Measurements from ENCODE around the gene SAMD14.
"Not testable (repeated sequence)": the region's sequence is repeated elsewhere in the genome, so short reads cannot be mapped to it uniquely, and the experiment has no call there.

Gene SAMD14

DNA sequence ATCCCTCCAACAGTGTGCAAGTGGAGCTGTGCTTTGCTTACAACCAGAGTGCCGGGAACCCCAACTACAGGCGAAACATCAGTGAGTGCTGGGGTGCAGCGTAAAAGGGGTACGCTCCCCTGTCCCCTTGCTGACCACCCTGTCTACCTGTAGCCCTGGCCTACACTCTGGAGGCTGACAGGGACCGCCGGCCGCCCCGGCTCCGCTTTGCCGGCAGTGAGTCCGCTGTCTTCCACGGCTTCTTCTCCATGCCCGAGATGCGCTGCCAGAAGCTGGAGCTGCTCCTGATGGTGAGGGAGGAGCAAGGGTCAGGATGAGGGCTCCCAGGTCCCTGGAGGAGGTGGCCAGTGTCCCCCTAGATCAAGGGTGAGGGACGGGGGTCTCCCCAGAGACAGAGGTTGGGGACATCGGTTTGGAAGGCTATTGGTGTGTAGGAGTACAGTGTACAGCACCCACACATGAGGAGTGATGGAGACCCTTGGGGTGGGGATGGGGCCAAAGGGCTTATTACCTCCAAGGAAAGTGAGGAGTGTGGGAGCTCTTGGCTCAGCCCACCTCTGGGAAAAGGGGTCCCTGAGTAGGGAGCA, 54.4 kb downstream of the SAMD14 start:
- DNase-seq (ENCODE audit: low read depth in 2 of 2), result no peak

DNA sequence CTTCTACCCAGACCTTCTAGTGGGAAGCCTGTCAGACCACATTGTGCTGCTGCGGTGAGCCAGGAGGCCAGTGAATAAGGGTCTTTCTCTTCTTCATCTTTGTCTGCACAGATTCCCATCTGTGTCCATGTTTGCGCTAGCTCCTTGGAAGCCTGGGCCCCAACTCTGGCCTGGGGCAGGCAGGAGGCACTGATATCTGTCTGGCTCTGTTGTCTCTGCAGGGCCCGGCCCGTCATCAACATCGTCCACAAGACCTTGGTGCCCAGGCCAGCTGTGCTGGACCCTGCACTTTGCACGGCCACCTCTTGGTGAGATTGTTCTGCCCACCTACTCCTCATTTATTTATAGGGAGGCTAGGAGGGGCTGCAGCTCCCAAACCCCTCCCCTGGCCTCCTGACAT, 55.7 kb downstream of the SAMD14 start:
- no peak for DNase-seq (ENCODE audit: low read depth in 2 of 2)

GRCh38 chr17:50072925-50073324, 57.0 kb downstream of the SAMD14 start:
- no peak for DNase-seq (ENCODE audit: low read depth in 2 of 2)

DNA sequence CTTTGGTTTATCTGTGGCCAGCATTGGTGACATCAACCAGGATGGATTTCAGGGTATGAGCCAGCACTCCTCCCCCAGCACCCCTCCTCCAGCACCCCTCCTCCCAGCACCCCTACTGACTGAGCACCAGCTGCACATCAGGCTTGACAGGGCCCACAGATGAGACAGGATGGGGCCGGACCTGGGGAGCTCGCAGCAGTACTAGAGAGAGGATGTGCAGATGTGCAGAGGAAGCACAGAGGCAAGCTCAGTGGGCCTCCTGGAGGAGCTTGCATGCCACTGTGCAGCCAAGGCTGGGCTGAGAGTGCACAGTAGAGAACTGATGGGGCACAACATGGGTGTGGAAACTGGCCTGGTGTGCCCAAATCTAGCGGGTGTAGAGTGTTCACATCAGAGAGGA, 57.8 kb downstream of the SAMD14 start:
- no peak for DNase-seq (ENCODE audit: low read depth in 2 of 2)

DNA sequence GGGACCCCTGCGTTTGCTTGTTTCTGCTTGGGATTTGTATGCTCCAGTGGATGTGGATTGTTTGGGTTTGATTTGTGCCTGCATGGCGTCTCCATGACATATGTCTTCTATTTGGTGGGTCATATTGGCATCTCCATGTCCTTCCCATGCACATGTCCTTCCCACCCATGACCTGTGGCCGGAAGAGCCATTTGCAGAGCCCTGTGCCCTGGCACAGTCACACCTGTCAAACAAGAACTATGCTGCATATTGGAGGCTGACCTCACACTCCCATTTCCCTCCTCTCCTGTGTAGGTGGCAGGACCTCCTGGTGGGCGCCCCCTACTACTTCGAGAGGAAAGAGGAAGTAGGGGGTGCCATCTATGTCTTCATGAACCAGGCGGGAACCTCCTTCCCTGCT, 58.3 kb downstream of the SAMD14 start:
- no peak for DNase-seq (ENCODE audit: low read depth in 2 of 2)

DNA sequence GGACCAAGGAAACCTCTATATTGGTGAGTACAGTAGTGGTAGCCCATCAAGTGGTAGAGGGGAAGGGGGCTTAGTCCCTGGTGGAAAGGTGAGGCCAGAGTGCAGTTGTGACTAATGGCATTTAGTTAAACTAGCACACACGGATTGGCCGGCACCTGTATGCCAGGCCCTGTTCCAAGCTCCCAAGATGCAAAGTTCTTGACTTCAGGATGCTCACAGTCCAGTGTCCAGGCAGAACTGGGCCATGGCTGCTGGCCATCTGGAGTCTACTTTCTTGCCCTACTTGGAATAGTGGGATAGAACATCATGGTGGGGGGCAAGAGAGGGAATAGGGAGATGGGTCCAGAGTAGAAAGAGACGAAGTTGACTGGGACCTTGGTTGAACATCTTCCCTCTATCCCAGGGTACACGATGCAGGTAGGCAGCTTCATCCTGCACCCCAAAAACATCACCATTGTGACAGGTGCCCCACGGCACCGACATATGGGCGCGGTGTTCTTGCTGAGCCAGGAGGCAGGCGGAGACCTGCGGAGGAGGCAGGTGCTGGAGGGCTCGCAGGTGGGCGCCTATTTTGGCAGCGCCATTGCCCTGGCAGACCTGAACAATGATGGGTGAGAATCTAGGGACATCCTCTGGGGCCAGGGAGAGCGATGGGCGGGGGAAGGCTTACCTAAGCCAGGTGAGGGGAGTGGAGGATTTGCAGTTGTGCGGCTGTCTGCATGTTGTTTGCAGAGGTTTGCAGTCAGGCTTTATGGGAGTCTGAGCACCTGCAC, 58.9 kb downstream of the SAMD14 start:
- no peak for DNase-seq (ENCODE audit: low read depth in 2 of 2)

DNA sequence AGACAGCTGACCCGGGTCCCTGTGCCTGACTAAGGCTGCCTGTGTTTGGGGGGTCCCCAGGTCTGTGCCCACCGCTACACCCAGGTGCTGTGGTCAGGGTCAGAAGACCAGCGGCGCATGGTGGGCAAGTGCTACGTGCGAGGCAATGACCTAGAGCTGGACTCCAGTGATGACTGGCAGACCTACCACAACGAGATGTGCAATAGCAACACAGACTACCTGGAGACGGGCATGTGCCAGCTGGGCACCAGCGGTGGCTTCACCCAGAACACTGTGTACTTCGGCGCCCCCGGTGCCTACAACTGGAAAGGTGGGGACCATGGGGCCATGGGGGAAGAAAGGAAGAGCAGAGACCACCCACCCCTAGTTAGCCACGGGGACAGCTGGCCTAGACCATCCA, 62.0 kb downstream of the SAMD14 start:
- DNase-seq (ENCODE audit: low read depth in 2 of 2), result no peak

- no peak for DNase-seq (ENCODE audit: low read depth in 2 of 2)
These were observed 63.0 kb downstream of the SAMD14 start for GRCh38 chr17:50066995-50067394.

DNA sequence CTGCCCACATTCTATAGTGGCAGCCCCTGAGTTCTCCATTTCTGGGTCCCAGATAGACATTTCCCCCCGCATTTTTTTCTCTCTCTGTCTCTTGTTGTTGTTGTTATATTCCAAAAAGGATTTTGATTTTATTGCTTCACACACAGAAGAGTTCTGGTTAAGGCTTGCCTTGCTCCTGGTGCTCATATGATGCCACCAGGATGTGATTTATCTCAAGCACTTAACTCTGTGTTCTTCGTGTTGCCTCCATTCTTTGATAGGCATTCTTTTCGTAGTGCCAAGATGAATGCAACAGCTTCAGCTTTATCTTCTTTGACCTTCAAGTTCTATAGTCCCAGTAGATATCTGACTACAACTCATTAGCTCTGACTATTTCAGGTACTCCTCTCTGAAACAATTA, 64.9 kb downstream of the SAMD14 start:
- DNase-seq (ENCODE audit: low read depth in 2 of 2), result no peak

DNA sequence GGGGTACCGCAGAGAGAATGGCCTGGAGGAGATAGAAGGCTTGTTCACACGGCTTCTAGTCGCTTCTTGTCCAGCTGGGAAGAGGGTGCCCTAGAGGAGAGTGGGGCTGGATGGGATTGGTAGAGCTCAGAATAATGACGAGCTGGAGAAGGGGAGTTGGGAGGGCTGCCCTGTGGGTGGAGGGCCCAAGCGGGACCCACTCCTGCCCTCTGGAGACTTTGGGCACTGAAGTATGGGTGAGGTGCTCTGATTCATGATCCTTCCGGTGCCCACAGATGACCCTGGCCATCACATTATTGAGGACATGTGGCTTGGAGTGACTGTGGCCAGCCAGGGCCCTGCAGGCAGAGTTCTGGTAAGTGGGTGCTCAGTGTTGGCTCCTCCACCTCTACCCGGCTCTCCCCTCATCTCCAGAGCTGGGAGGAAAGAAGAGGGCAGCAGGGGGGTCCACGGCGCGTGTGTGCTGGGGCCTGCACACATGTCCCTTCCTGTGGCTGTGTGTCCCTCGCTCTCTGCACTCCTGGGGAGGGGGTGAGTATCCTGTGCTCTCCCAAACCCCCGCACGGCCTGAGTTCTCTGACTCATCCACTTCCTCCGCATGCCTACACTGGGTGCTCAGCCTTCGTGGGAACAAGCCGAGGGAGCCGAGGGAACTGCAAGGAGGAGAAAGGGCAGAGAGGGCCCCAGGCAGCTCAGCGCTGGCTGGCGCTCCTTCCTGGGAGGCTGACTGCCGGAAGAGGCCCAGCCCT, 65.5 kb downstream of the SAMD14 start:
- DNase-seq (ENCODE audit: low read depth in 2 of 2), result peak; percentile 66 to 73

DNA sequence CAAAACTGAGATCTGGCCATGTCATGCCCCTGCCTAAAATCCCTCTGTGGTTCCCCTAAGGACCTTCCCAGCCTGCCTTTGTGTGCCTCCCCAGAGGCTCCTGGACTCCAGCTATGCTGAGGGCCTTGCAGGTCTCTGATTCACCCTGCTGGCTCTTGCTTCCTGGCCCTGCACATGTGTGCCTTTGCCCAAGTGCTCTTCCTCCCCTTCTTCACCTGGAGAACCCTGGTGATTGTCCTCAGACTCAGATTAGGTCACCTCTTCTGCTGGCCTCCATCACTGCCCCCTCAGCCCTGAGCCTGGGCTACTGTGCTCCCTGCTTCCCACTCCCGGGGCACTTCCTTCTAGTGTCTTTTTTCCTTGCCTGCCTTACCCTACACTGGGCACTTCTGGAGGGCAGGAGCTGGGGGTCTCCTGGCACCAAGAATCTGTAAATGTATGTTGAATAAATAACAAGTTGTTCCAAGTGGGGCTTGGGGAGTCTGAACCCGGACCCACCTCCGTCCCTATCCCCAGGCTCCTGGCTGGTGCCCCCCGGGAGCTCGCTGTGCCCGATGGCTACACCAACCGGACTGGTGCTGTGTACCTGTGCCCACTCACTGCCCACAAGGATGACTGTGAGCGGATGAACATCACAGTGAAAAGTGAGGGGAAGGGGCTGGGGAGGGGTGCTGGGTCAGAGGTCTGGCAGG, 66.3 kb downstream of the SAMD14 start:
- DNase-seq (ENCODE audit: low read depth in 2 of 2), result no peak

- DNase-seq (ENCODE audit: low read depth in 2 of 2), result no peak
These were observed 67.4 kb downstream of the SAMD14 start for GRCh38 chr17:50062293-50063243.

DNA sequence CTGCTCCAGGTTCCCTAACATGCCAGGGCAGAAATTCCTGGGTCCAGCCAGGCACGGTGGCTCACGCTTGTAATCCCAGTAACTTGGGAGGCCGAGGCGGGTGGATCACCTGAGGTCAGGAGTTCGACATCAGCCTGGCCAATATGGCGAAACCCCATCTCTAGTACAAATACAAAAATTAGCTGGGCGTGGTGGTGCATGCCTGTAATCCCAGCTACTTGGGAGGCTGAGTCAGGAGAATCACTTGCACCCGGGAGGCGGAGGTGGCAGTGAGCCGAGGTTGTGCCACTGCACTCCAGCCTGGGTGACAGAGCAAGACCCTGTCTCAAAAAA, 68.3 kb downstream of the SAMD14 start:
- not testable (repeated sequence) for DNase-seq (ENCODE audit: low read depth in 2 of 2)

DNA sequence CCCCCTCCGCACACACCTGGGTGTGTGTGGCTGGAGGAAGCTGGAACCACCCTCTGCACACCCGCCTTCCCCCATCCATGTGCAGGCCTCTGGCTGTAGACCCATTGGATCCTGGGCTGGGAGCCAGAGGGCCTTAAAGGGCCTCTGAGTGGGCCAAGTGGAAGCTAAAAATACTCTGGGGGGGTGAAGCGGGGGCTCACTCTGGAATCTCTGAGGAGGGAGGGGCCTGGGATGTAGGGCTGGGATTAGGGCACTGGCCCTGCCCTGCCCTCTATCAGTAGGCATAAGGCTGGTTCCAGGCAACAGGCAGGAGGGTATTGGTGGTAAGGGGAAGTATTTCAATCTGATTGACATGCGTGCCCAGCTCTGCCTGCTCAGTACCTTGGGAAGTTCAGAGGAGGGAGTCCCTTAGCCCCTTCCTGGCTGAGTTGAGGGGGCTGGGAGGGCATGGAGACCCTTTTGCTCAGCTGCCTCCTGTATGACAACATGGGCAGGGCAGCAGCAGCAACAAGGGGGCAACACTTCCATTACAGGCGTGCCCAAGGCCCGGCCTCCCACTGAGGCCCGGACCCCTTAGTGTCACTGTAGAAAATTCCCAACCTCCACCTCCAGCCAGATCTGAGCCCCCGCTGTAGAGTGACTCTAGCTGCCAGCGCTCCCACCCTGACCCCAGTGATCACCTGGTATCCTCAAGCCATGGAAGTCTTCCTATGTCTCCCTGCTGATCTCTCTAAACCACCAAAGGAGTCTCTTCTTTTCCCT, 68.8 kb downstream of the SAMD14 start:
- DNase-seq (ENCODE audit: low read depth in 2 of 2), result peak in 1 of 2 experiments; percentile 50
